Stomach smooth muscle (tissue), 2 donors: ENCODE data around the gene ZNF624.

Experiments used
- H3K27ac ChIP-seq: one replicate; pipeline ENCODE4 v1.7.0; 2013; ENCODE audit warnings: mild to moderate bottlenecking, low read length, inconsistent platforms
- H3K27me3 ChIP-seq, 2 donors: one replicate each; pipeline ENCODE4 v1.7.0; 2013; ENCODE audit warnings: low read length in 2 of 2; ENCODE audit not compliant: insufficient read depth in 2 of 2, control insufficient read depth in 1 of 2
- H3K36me3 ChIP-seq, 2 donors: one replicate each; pipeline ENCODE4 v1.7.0; 2013; ENCODE audit warnings: low read length in 2 of 2; ENCODE audit not compliant: control insufficient read depth in 2 of 2, insufficient read depth in 2 of 2
- H3K4me1 ChIP-seq: one replicate; pipeline ENCODE4 v1.7.0; 2013; ENCODE audit warnings: low read length; ENCODE audit not compliant: control insufficient read depth, insufficient read depth
- H3K4me3 ChIP-seq, 2 donors: one replicate each; pipeline ENCODE4 v1.7.0; 2013; ENCODE audit warnings: low read length in 2 of 2
- H3K9ac ChIP-seq, 2 donors: one replicate each; pipeline ENCODE4 v1.7.0; 2013; ENCODE audit warnings: low read length in 2 of 2, mild to moderate bottlenecking in 1 of 2
- H3K9me3 ChIP-seq, 2 donors: one replicate each; pipeline ENCODE4 v1.7.0; 2013; ENCODE audit warnings: low read length in 2 of 2; ENCODE audit not compliant: control insufficient read depth in 2 of 2
- donor health status: healthy.
- donor health status: Pancreatic carcinoma.

The ZNF624 gene

GRCh38 chr17:16593356-16594102, 60.1 kb downstream of the ZNF624 start:
- Histone ChIP-seq H3K27me3 (no peaks in the 10 kb centered on the region), H3K4me1 (no peaks in the 10 kb centered on the region), H3K27ac (no peak overlapping the region), H3K4me3 (no peak overlapping the region), H3K36me3 (no peaks in the 10 kb centered on the region), H3K9ac (no peak overlapping the region), H3K9me3 (no peaks in the 10 kb centered on the region)

GRCh38 chr17:16589097-16589969, 64.3 kb downstream of the ZNF624 start:
- Histone ChIP-seq H3K9ac (peak overlapping the region; percentile 74 to 80), H3K4me3 (peak overlapping the region; percentile 79 to 82), H3K27ac (no peak overlapping the region), H3K36me3 (no peaks in the 10 kb centered on the region), H3K9me3 (no peaks in the 10 kb centered on the region), H3K4me1 (peaks cover 3% of the 10 kb centered on the region), H3K27me3 (no peaks in the 10 kb centered on the region)

- no peak overlapping the region for H3K9ac ChIP-seq
- peaks cover 3% of the 10 kb centered on the region for H3K4me1 ChIP-seq
- no peak overlapping the region for H3K4me3 ChIP-seq
- no peaks in the 10 kb centered on the region for H3K9me3 ChIP-seq
- no peaks in the 10 kb centered on the region for H3K27me3 ChIP-seq
- H3K27ac ChIP-seq, result no peak overlapping the region
- H3K36me3 ChIP-seq, result no peaks in the 10 kb centered on the region
These were observed 67.9 kb downstream of the ZNF624 start for GRCh38 chr17:16585796-16586195.

GRCh38 chr17:16584273-16584995, 69.2 kb downstream of the ZNF624 start:
- Histone ChIP-seq H3K4me3 (peak overlapping the region; percentile 70 to 75), H3K9me3 (no peaks in the 10 kb centered on the region), H3K36me3 (no peaks in the 10 kb centered on the region), H3K9ac (peak overlapping the region; percentile 31 to 37), H3K27me3 (no peaks in the 10 kb centered on the region), H3K4me1 (peaks cover 3% of the 10 kb centered on the region), H3K27ac (peak overlapping the region; percentile 6)

GRCh38 chr17:16583781-16584180, 69.9 kb downstream of the ZNF624 start:
- Histone ChIP-seq H3K4me1 (peaks cover 3% of the 10 kb centered on the region), H3K4me3 (peak overlapping the region; percentile 70 to 75), H3K9me3 (no peaks in the 10 kb centered on the region), H3K27ac (no peak overlapping the region), H3K9ac (no peak overlapping the region), H3K27me3 (no peaks in the 10 kb centered on the region), H3K36me3 (no peaks in the 10 kb centered on the region)

GRCh38 chr17:16573466-16573865, 80.2 kb downstream of the ZNF624 start:
- no peaks in the 10 kb centered on the region for H3K36me3 ChIP-seq
- peaks cover 0 to 3% of the 10 kb centered on the region in 2 donors for H3K27me3 ChIP-seq
- no peak overlapping the region for H3K4me3 ChIP-seq
- peaks cover 0 to 3% of the 10 kb centered on the region in 2 donors for H3K9me3 ChIP-seq
- no peak overlapping the region for H3K27ac ChIP-seq
- no peak overlapping the region for H3K9ac ChIP-seq
- peaks cover 6% of the 10 kb centered on the region for H3K4me1 ChIP-seq
